ENCODE measurements around the gene NFE2L3. TPM values are rescaled to one million over a fixed set of nuclear protein-coding genes. Genes with fewer than 3 reads are reported as not detected.

NFE2L3 gene
- total RNA-seq, 2 experiments from 2014 or later, result 35.2 to 35.3 TPM

GRCh38 chr7:26208040-26208439 lies 56.0 kb downstream of the NFE2L3 start:
- no peak for DNase-seq
- H3K27me3 Mint-ChIP-seq, result no peaks in the 10 kb centered on the region
- peak overlapping the region; percentile 51 for H3K27ac Mint-ChIP-seq
- H3K9me3 Mint-ChIP-seq, result no peaks in the 10 kb centered on the region
- H3K4me1 Mint-ChIP-seq, result peaks cover 55% of the 10 kb centered on the region
- peaks cover 68% of the 10 kb centered on the region for H3K36me3 Mint-ChIP-seq
- no peak overlapping the region for H3K4me3 Mint-ChIP-seq

- Mint-ChIP-seq H3K4me3 (no peak overlapping the region), H3K4me1 (peaks cover 32% of the 10 kb centered on the region), H3K27ac (no peak overlapping the region), H3K36me3 (peaks cover 36% of the 10 kb centered on the region), H3K9me3 (no peaks in the 10 kb centered on the region), H3K27me3 (no peaks in the 10 kb centered on the region)
- DNase-seq, result no peak
These were observed 61.1 kb downstream of the NFE2L3 start for GRCh38 chr7:26212921-26213718.

GRCh38 chr7:26213807-26214515 lies 62.0 kb downstream of the NFE2L3 start:
- Mint-ChIP-seq H3K36me3 (peaks cover 34% of the 10 kb centered on the region), H3K4me1 (peaks cover 32% of the 10 kb centered on the region), H3K4me3 (no peak overlapping the region), H3K9me3 (no peaks in the 10 kb centered on the region), H3K27me3 (no peaks in the 10 kb centered on the region), H3K27ac (peak overlapping the region; percentile 43)
- DNase-seq, result no peak

GRCh38 chr7:26216049-26216448 lies 64.1 kb downstream of the NFE2L3 start:
- Mint-ChIP-seq H3K9me3 (no peaks in the 10 kb centered on the region), H3K27ac (no peak overlapping the region), H3K36me3 (peaks cover 22% of the 10 kb centered on the region)

DNA sequence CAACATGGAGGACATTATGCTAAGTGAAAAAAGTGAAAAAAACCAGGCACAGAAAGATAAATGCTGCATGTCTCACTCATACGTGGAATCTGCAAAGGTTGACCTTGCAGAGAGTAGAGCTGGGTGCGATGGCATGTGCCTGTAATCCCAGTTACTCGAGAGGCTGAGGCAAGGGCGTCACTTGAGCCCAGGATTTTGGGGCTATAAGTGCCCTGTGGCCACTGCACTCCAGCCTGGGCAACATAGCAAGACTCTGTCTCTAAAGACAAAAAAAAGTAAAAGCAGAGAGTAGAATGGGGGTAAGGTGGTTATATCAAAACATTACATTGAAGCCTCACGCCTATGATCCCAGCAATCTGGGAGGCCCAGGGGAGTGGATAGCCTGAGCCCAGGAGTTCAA lies 72.4 kb downstream of the NFE2L3 start:
- H3K36me3 Mint-ChIP-seq, result no peaks in the 10 kb centered on the region
- H3K4me1 Mint-ChIP-seq, result no peaks in the 10 kb centered on the region
- no peak overlapping the region for H3K4me3 Mint-ChIP-seq
- no peaks in the 10 kb centered on the region for H3K9me3 Mint-ChIP-seq
- DNase-seq, result no peak
- H3K27ac Mint-ChIP-seq, result no peak overlapping the region
- peaks cover 4% of the 10 kb centered on the region for H3K27me3 Mint-ChIP-seq

More at GRCh38 chr7:26216049-26216448, 64.1 kb downstream of the NFE2L3 start:
- Mint-ChIP-seq H3K27me3 (no peaks in the 10 kb centered on the region), H3K4me3 (no peak overlapping the region), H3K4me1 (peaks cover 21% of the 10 kb centered on the region)
- DNase-seq, result no peak

DNA sequence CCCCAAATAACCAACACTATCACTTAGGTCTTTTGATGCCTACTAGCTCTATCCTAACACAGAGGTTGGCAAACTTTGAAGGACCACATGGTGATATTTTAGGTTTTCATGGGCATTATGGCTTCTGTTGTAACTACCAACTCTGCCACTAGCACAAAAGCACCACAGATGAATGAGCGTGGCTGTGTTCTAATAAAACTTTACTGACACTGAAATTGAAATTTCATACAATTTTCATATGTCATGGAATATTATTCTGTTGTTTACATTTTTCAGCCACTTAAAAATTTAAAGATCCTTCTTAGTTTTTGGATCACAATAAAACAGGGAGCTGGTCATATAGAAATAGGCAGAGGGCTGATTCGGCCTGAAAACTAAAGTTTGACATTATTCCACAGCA lies 76.0 kb downstream of the NFE2L3 start:
- Mint-ChIP-seq H3K36me3 (no peaks in the 10 kb centered on the region), H3K9me3 (no peaks in the 10 kb centered on the region), H3K27me3 (peaks cover 4% of the 10 kb centered on the region), H3K4me3 (no peak overlapping the region), H3K27ac (no peak overlapping the region), H3K4me1 (no peaks in the 10 kb centered on the region)
- no peak for DNase-seq

DNA sequence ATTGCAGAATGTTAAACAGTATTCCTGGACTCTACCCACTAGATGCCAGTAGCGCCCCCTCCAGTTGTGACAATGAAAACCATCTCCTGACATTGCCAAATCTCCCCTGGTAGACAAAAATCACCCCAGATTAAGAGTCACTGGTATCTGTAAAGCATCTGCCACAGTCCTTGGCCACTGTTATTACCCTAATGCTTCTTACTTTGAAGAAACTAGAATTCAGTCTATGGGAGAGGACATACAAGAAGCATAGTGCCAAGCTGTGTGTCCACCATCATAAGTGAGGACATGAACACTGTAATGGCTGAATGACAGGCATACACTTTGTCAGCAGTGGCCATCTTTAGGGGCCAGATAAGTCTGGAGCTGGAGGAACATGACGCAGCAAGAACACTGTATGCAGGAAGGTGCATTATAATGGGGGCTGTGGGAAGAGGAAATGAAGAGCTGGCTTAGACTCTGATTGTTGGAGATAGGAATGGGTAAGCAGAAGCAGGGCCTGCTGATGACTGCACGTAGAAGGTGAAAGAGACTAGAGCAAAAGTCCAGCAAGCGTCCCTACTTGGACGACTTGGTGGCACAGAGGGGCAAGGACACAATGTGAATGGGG lies 82.0 kb downstream of the NFE2L3 start:
- H3K9me3 Mint-ChIP-seq, result no peaks in the 10 kb centered on the region
- no peak for DNase-seq
- H3K4me1 Mint-ChIP-seq, result peaks cover 4% of the 10 kb centered on the region
- no peak overlapping the region for H3K4me3 Mint-ChIP-seq
- no peaks in the 10 kb centered on the region for H3K27me3 Mint-ChIP-seq
- no peaks in the 10 kb centered on the region for H3K36me3 Mint-ChIP-seq
- H3K27ac Mint-ChIP-seq, result no peak overlapping the region

Other genes with a start within 250 kb of the NFE2L3 start
- 100 to 1,000 TPM; 968 to 975 TPM for gene HNRNPA2B1, start 48.5 kb downstream of the NFE2L3 start, total RNA-seq
- 100 to 1,000 TPM; 366 to 370 TPM for gene CBX3, start 49.5 kb downstream of the NFE2L3 start, total RNA-seq
- gene SNX10, start 139.7 kb downstream of the NFE2L3 start, total RNA-seq, result 10 to 100 TPM; 31.6 to 33.0 TPM

Data from activated naive CD8-positive, alpha-beta T cell treated with anti-CD3 and anti-CD28 coated beads for 36 hours (primary cell).